Glomerular endothelial cell (primary cell): ENCODE results near the gene ECE1. TPM values are rescaled to one million over a fixed set of nuclear protein-coding genes. Genes with fewer than 3 reads are reported as not detected.
"Not testable (repeated sequence)": the region's sequence is repeated elsewhere in the genome, so short reads cannot be mapped to it uniquely, and the experiment has no call there.

Experiments
- DNase-seq: peaks from one replicate; pipeline ENCODE4 v3.0.0-alpha.2; 2011; ENCODE audit warnings: low read depth, low spot score; ENCODE audit errors: extremely low read depth
- total RNA-seq: library from RNA; depleted of rRNA; stranded (reverse); fragments of >200 nt; gene quantifications from 2 replicates; pipeline ENCODE4 v1.2.3, GENCODE V29; 2015

The ECE1 gene
- total RNA-seq, 1 donor from 2014 or later: 740 TPM

DNA sequence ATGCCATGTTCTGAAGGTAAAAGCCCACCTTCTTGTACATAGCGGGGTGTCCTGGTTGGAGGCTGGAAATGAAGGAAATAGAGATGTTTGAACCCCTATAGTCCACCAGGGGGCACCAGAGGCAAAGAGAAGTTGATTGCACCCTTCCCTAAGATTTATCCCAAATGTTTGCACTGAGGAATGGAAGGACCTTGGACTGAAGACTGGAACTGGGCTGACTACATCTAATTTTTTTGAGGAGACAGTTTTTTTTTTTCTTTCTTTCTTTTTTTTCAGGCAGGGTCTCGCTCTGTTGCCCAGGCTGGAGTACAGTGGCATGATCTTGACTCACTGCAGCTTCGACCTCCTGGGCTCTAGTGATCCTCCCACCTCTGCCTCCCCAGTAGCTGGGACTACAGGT is 58.2 kb downstream of the ECE1 start:
- no peak for DNase-seq

GRCh38 chr1:21229246-21230000 is 60.8 kb downstream of the ECE1 start:
- no peak for DNase-seq

- not testable (repeated sequence) for DNase-seq
Measured at GRCh38 chr1:21228224-21228623, 62.0 kb downstream of the ECE1 start.

DNA sequence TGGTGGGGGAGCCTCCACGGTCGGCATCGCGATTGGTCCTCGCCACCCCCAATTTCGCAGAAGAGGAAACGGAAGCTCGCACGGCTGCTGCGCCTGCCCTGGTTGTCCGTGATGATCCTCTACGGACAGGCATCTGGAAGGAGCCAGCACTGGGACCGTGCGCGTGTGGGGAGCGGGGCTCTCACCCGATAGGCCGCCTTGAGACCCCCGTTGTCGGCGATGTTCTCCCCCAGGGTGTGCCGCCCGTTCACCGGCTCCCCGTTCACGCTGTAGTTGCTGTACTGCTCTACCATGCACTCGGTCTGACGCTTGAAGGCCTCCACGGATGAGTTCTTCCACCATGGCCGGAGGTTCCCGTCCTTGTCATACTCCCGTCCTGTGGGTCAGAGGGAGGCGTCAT is 65.2 kb downstream of the ECE1 start:
- DNase-seq: no peak

DNA sequence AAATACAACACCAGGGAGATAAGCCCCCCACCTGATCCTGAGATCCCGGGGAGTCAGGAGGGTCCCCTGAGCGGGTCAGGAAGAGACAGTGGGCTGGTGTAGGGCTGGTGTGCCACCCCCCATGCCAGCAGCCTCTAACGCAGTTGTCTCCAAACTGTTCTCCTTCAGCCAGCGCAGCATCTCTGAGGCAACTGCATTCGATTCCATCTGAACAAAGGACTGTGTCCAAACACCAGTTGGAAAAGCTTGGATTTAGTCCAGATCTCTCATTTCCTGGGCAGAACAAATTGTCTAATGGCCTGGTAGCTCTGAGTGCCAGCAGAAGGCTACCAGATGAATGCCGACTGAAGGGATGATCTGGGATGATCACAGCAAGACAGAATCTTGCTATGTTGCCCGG is 69.4 kb downstream of the ECE1 start:
- no peak for DNase-seq

DNA sequence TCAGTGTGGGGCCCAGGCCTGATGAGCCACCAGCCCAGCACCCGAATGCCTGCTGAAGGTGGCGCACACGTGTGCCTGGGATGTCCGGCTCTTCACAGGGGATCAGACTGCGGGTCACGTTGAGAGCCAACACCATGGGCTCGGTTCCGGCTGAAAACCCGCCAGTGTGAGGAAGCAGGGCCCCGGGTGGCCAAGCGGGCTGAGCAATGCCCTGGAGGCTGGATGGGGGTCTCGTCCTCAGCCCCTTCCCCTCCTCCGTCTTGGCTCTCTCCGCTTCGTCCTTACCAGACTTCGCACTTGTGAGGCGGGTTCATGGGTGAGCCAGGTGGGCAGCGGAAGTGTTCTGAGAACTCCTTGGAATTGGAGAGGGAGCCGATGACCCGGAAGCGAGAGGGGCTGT is 70.6 kb downstream of the ECE1 start:
- no peak for DNase-seq

DNA sequence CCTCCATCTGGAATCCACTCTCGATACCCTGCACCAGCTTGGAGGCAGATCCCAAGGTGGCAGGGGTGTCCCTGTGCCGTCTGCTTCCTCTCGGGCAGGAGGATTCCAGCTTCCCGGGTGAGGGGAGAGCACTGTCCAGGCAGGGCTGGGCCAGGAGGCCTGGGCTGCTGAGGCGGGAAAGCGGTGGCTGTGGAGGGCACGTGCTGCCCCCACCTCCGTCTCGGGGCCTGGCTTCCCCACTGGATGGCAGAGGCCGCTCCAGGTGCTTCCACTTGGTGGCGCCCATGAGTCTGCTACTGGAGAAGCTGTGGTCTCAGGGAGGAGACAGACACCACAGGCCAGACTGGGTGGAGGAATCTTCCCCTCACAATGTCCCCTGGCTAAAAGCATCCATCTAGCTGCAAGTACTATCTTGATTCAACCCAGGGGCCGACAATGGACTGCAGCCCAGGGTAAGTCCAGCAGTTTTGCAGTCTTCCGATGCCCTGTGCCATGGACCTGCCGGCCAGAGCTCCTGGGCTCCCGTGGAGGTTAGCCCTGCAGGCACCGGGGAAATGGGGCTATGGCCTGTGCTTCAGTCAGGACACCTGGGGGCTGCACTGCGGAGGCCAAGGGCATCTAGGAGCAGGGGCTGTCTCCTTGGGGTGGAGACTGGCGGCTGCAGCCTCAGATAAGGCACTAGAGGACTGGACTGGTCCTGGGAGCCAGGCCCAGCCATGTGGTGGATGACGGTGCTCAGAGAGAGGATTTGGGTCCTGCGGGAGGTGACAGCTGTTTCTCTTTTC is 72.3 kb downstream of the ECE1 start:
- DNase-seq: no peak

GRCh38 chr1:21216835-21217811 is 73.1 kb downstream of the ECE1 start:
- no peak for DNase-seq

- no peak for DNase-seq
Measured at GRCh38 chr1:21212126-21212525, 78.1 kb downstream of the ECE1 start.

DNA sequence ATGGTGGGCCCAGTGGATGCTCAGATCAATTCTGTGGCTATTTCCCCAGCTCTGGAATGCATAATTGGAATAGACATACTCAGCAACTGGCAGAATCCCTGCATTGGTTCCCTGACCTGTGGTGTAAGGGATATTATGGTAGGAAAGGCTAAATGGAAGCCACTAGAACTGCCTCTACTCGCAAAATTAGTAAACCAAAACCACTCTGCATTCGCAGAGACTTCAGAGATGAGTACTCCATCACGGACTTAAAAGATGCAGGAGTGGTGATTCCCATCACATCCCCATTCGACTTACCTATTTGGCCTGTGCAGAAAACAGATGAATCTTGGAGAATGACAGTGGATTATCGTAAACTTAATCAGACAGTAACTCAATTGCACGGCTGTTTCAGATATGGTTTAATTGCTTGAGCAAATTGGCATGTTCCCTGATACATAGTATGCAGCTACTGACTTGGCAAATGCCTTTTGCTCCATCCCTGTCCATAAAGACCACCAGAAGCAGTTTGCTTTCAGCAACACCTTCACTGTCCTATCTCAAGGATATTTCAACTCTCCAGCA is 82.0 kb downstream of the ECE1 start:
- not testable (repeated sequence) for DNase-seq

GRCh38 chr1:21206117-21206516 is 84.1 kb downstream of the ECE1 start:
- DNase-seq: no peak

DNA sequence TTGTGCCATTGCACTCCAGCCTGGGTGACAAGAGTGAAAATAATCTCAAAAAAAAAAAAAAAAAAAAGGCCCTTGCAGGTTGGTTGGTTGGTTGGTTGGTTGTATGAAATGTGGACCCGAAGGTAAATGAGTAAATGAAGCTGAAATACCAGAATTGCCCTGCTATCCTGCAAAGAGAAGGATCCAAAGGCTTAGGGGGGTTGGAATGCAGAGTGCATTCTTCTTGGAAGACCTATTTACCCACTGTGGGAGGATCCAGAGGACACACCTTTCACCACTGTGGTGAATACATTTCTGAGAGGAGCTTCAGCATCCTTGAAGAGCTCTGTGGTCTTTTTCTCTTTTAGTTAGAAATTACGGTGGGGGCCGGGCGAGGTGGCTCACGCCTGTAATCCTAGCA is 84.8 kb downstream of the ECE1 start:
- no peak for DNase-seq

GRCh38 chr1:21201650-21202049 is 88.6 kb downstream of the ECE1 start:
- DNase-seq: no peak

GRCh38 chr1:21201238-21201637 is 89.0 kb downstream of the ECE1 start:
- DNase-seq: not testable (repeated sequence)

- DNase-seq: no peak
Measured at GRCh38 chr1:21200767-21201166, 89.5 kb downstream of the ECE1 start.

DNA sequence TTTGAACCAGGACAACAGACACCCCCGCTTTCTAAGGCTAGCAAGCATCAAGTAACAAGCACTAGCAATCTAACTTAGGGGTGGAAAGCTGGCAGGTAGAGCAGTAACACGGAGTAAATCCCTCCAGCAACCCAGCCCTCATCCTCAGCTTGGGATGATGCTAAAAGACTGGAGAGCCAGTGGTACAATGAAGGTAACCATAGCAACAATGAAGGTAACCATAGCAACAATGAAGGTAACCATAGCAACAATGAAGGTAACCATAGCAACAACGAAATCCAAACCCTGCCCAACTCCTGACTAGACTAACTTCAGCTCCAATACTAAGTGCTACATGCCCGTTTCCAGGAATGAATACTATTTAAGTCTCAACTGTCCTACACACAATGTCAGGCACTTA is 91.3 kb downstream of the ECE1 start:
- no peak for DNase-seq

- no peak for DNase-seq
Measured at GRCh38 chr1:21192871-21193270, 97.4 kb downstream of the ECE1 start.

- DNase-seq: no peak
Measured at GRCh38 chr1:21192284-21192683, 98.0 kb downstream of the ECE1 start.

- DNase-seq: not testable (repeated sequence)
Measured at GRCh38 chr1:21190771-21191170, 99.5 kb downstream of the ECE1 start.

- no peak for DNase-seq
Measured at GRCh38 chr1:21189906-21190500, 100.3 kb downstream of the ECE1 start.
